PC-3 (cell line): ENCODE measurements around the gene TIMP4. TPM values are rescaled to one million over a fixed set of nuclear protein-coding genes. Genes with fewer than 3 reads are reported as not detected.

Source experiments
- ATAC-seq: fragments of 200-7000 bp; cut with Tn5 transposase; 2 replicates; pipeline ENCODE4 v1.9.1; 2020; ENCODE audit warnings: mild to moderate bottlenecking, moderate library complexity
- BruUV-seq: library from RNA; stranded (reverse); fragments of 400-500 nt; replicated peaks from 2 replicates; lab custom pipeline; 2021; lab: Mats Ljungman, UMichigan
- CTCF ChIA-PET: fragments of 300-600 bp; sonication (Branson Sonifier 250); formaldehyde crosslinking; loops from one replicate; lab custom pipeline; 2022; ENCODE audit warnings: antibody characterized with exemption; lab: Charles Lee
- POLR2A ChIA-PET: fragments of 300-600 bp; sonication (Branson Sonifier 250); formaldehyde crosslinking; loops from one replicate; lab custom pipeline; 2022; ENCODE audit warnings: antibody characterized with exemption; ENCODE audit not compliant: unreplicated experiment; lab: Charles Lee
- DNase-seq: peaks from one replicate; pipeline ENCODE4 v3.0.0-alpha.2; 2015
- H2AFZ ChIP-seq: fragments of 300-600 bp; sonication (generic); 2 replicates; pipeline ENCODE4 v1.6.0; 2016; ENCODE audit warnings: antibody characterized with exemption, low read length
- H3F3A ChIP-seq: fragments of 300-600 bp; sonication (generic); one replicate; pipeline ENCODE4 v1.6.0; 2017; ENCODE audit warnings: antibody characterized with exemption, low read length, control low read depth, mild to moderate bottlenecking; ENCODE audit not compliant: unreplicated experiment
- H3K27ac ChIP-seq: fragments of 300-600 bp; sonication (generic); 2 replicates; pipeline ENCODE4 v1.5.1; 2016; ENCODE audit warnings: mild to moderate bottlenecking, low read length
- H3K27me3 ChIP-seq: fragments of 300-600 bp; sonication (generic); 2 replicates; pipeline ENCODE4 v1.6.1; 2016; ENCODE audit warnings: low read length, mixed read lengths
- H3K36me3 ChIP-seq: fragments of 300-600 bp; sonication (generic); 2 replicates; pipeline ENCODE4 v1.6.1; 2016; ENCODE audit warnings: low read depth, mixed run types, low read length, mixed read lengths
- H3K4me1 ChIP-seq: fragments of 300-600 bp; sonication (generic); 2 replicates; pipeline ENCODE4 v1.5.1; 2016; ENCODE audit warnings: low read length; ENCODE audit not compliant: insufficient read depth
- H3K4me2 ChIP-seq: fragments of 300-600 bp; sonication (generic); 2 replicates; pipeline ENCODE4 v1.6.0; 2016; ENCODE audit warnings: low read length
- H3K4me3 ChIP-seq: fragments of 300-600 bp; sonication (generic); 2 replicates; pipeline ENCODE4 v1.5.1; 2016; ENCODE audit warnings: mild to moderate bottlenecking, low read length, mixed read lengths
- H3K79me2 ChIP-seq: fragments of 300-600 bp; sonication (generic); 2 replicates; pipeline ENCODE4 v1.6.1; 2017; ENCODE audit warnings: low read length, mixed read lengths
- H3K9ac ChIP-seq: fragments of 300-600 bp; sonication (generic); 2 replicates; pipeline ENCODE4 v1.6.0; 2016; ENCODE audit warnings: mild to moderate bottlenecking, low read length
- H3K9me2 ChIP-seq: fragments of 300-600 bp; sonication (generic); replicated peaks from 2 replicates; pipeline ENCODE4 v1.6.1; 2016; ENCODE audit warnings: mixed run types, low read length, mixed read lengths
- H3K9me3 ChIP-seq: fragments of 300-600 bp; sonication (generic); 2 replicates; pipeline ENCODE4 v1.6.1; 2016; ENCODE audit warnings: low read length, mixed read lengths
- H4K20me1 ChIP-seq: fragments of 300-600 bp; sonication (generic); 2 replicates; pipeline ENCODE4 v1.6.1; 2016; ENCODE audit warnings: low read length, mixed read lengths
- CTCF ChIP-seq: fragments of 300-600 bp; sonication (generic); conservative IDR thresholded peaks from 2 replicates; pipeline ENCODE4 v1.5.1; 2017; ENCODE audit warnings: antibody characterized with exemption, low read depth, mild to moderate bottlenecking, low read length
- EZH2 ChIP-seq: fragments of 300-600 bp; sonication (generic); IDR thresholded peaks from one replicate; pipeline ENCODE4 v1.6.1; 2017; ENCODE audit warnings: antibody characterized with exemption, mild to moderate bottlenecking, low read length; ENCODE audit not compliant: unreplicated experiment
- EZH2phosphoT487 ChIP-seq: fragments of 300-600 bp; sonication (generic); IDR thresholded peaks from 2 replicates; pipeline ENCODE4 v1.6.1; 2018; ENCODE audit warnings: mild to moderate bottlenecking, antibody characterized with exemption, low read length, borderline replicate concordance
- intact Hi-C: fragments of 100-400 bp; cut with micrococcal nuclease; formaldehyde crosslinking; loops from 2 replicates; pipeline ENCODE4 v1.9.0; 2023
- total RNA-seq: library from RNA; depleted of rRNA; stranded (reverse); fragments of >200 nt; gene quantifications from 2 replicates; pipeline ENCODE4 v1.2.3, GENCODE V29; 2014

TIMP4 gene
- total RNA-seq, 1 experiment from 2014 or later: 7.3 TPM

GRCh38 chr3:12135029-12135657 is 23.6 kb downstream of the TIMP4 start:
- no peak overlapping the region for H3K27ac ChIP-seq
- peak; percentile 83 for DNase-seq
- no TSS peak for BruUV-seq
- no peaks in the 10 kb centered on the region for H3K9me3 ChIP-seq
- H3K4me1 ChIP-seq: peaks cover 15% of the 10 kb centered on the region
- intact Hi-C loops: loop anchor here (1.0 to 10.0 kb wide), 7 partner anchors 58 to 585 kb away; partner anchors contain the start of gene PPARG
- peak; percentile 99 for TF ChIP-seq CTCF
- TF ChIP-seq EZH2: no peak
- H3K4me2 ChIP-seq: 0 out of 2 replicates have a peak overlapping the region, but pooled peaks have one; percentile 7
- H2AFZ ChIP-seq: peak overlapping the region; percentile 59
- no peaks in the 10 kb centered on the region for H3F3A ChIP-seq
- ChIA-PET CTCF (interaction anchor here (0.5 to 1.4 kb wide), 11 partner anchors 19 to 754 kb away, joined by 3 to 20 read pairs (median 3); partner anchors contain the start of genes PPARG and TSEN2), POLR2A (no interaction called here)
- H3K27me3 ChIP-seq: no peaks in the 10 kb centered on the region
- no peaks in the 10 kb centered on the region for H4K20me1 ChIP-seq
- no peaks in the 10 kb centered on the region for H3K36me3 ChIP-seq
- H3K79me2 ChIP-seq: no peaks in the 10 kb centered on the region
- H3K4me3 ChIP-seq: no peak overlapping the region
- no peak overlapping the region for H3K9ac ChIP-seq
- no peaks in the 10 kb centered on the region for H3K9me2 ChIP-seq
- ATAC-seq: peak; percentile 90

GRCh38 chr3:12132881-12133280 is 25.8 kb downstream of the TIMP4 start:
- TF ChIP-seq EZH2 (no peak), CTCF (no peak), EZH2phosphoT487 (no peak)
- no peak for DNase-seq
- Histone ChIP-seq H3F3A (no peaks in the 10 kb centered on the region), H3K36me3 (no peaks in the 10 kb centered on the region), H3K4me2 (no peak overlapping the region), H4K20me1 (no peaks in the 10 kb centered on the region), H3K9me2 (no peaks in the 10 kb centered on the region), H3K4me1 (peaks cover 7% of the 10 kb centered on the region), H3K27ac (no peak overlapping the region), H3K9ac (no peak overlapping the region), H3K4me3 (no peak overlapping the region), H2AFZ (no peak overlapping the region), H3K27me3 (no peaks in the 10 kb centered on the region), H3K9me3 (no peaks in the 10 kb centered on the region), H3K79me2 (no peaks in the 10 kb centered on the region)
- ChIA-PET POLR2A (interaction anchor here (0.6 kb wide), 1 partner anchor 421 kb away, joined by 4 read pairs; no protein-coding TSS in a partner anchor), CTCF (no interaction called here)
- no TSS peak for BruUV-seq
- intact Hi-C loops: loop anchor here (10.0 kb wide), 1 partner anchor 242 kb away; no protein-coding TSS in a partner anchor
- ATAC-seq: no peak
